Effector CD8-positive, alpha-beta T cell (primary cell): ENCODE data around the gene SMARCAL1.
"Not testable (repeated sequence)": the region's sequence is repeated elsewhere in the genome, so short reads cannot be mapped to it uniquely, and the experiment has no call there.

Experiments used
- DNase-seq: peaks from one replicate; lab custom pipeline; 2025; lab: John Stamatoyannopoulos, UW
- total RNA-seq, 4 experiments: gene quantifications; one replicate each; lab custom pipeline; 2026; lab: John Stamatoyannopoulos, UW

The SMARCAL1 gene
- total RNA-seq: 30.1 to 48.2 (median 36.1) reads per million in 4 experiments

GRCh38 chr2:216412022-216412999, at the start of gene SMARCAL1:
SMARCAL1 (plus strand) TSS chr2:216412484; CDS start chr2:216414705, 2,221 bp downstream.
- peak; percentile 96 for DNase-seq

- no peak for DNase-seq
These were observed 49.6 kb upstream of the SMARCAL1 start for GRCh38 chr2:216362730-216363129.

- DNase-seq: no peak
These were observed 49.1 kb upstream of the SMARCAL1 start for GRCh38 chr2:216363221-216363620.

GRCh38 chr2:216365518-216365917, 46.8 kb upstream of the SMARCAL1 start:
- no peak for DNase-seq

- no peak for DNase-seq
These were observed 45.4 kb upstream of the SMARCAL1 start for GRCh38 chr2:216366777-216367471.

DNA sequence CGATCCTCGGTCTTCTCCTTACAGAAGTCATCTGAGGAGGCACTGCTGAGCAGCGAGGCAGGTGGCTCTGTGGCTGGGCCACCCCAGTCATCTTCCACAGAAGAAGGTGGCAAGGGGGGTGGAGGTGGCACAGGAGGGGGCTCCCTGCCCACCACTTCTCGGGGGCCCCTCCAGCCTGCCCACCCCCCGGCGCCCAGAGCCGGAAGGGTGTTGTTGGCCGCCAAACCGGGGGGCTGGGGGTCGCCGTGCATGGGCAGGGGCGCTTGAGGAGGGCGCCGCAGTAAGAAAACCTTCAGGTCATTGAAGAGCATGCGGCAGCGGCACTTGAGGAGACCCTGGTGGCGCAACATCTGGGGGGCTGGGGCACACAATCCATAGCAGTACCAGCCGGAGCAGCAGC, 42.5 kb upstream of the SMARCAL1 start:
- no peak for DNase-seq

DNA sequence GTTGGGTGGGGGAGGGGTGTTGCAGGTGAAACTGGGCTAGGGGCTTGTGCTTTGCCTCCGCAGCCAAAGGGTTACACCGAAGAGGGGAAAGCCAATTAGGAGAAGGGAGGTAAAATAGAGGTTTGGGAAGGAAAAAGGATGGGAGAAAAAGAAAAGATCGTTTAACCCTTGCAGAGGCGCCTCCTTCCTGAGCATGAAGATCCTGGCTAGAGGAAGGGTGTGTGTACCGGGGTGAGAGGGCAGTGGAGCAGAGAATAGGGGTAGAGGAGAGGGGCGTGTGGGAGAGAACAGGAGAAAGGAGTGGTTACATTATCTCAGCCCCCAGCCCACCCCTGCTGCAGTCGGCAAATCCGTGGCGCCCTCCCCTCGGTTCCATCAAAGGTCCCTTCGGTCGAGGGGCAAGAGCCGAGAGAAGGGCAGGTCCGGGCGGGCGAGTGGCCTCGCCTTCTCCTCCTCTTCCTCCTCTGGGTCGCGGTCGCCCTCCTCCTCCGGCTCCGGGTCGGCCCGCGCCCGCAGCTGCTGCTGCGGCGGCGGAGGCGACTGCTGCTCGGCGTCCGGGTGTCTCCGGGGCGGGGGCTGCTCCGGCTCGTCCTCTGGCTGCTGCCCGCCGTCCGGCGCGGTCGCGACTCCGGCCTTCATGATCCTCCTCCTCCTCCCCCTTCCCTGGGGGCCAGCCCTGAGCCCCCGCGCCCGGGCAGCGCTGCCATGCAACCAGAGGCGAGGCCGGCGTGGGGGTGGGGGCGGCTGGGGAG, 41.1 kb upstream of the SMARCAL1 start:
- DNase-seq: no peak

DNA sequence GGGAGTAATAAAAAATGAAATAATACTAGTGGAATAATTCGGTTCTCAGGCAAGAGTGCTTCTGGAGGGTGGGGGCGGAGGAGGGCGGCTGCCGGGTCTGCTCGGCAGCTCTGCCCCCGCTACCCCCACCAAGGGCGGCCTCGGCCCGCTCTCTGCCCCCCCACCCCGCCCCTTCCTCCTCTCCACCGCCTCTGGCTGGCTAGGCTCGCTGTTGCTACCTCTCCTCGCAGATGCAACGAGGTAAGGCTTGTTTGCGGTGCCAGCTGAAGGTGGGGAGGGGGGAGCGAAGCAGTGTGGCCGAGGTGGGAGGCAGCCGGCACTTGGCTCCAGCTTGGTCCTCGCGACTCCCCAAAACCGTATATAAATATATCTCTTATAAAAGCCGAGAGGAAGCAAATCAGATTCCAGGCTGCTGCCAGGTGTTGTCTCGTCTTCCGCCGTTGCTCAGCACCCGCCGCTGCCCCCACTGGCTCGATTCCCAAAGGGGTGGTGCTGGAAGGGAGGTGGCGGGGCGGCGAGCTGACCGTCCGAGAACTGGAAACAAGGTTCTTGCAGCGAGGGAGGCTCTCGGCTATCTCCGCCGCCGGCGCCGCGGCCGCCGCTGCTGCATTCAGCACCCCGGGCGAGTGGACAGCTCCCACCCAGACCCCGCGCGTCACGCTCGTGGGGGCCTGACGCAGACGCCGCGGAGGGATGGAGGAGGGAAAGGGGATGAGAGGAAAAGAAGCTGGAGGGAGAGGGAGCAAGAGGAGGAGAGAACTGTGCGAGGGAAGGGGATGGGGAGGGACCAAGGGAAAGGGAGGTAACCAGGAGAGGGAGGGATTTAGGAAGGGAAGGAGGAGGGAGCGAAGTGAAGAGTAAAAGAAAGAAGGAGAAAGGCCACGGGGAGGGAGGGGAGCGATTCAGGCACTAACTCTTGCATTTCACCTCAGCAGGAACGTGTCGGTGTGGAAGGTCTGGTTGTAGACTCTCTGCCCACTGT, 40.3 kb upstream of the SMARCAL1 start, which contains the start of gene MARCHF4:
Gene MARCHF4, minus strand, starts transcription at position 763 of the 982 bp plus-strand sequence. CDS start 2,223 bp downstream, outside the sequence.
- DNase-seq: peak; percentile 41

DNA sequence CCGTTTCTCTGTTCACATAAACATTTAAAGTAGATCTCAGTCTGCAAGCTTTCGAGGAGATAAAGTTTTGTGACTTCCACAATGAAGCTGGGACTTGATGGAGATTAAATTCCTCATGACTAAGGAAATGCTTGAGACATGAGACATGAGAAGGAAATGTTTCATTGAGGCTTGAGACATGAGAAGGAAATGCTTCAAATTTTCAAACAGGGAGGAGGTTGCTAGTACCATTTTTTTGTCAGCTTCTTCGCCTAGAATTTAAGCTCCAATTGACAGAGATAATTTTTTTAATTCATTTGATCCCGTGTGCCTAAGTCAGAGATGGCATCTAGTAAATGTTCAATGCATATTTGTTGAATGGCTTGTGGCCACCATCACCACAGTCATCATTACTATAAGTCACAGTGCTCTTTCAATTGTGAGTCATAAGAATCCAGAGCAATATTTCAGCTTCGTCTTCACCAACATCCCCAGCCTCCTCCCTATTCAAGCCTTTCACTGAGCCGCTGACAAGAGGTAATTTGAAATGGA, 39.5 kb upstream of the SMARCAL1 start:
- no peak for DNase-seq

DNA sequence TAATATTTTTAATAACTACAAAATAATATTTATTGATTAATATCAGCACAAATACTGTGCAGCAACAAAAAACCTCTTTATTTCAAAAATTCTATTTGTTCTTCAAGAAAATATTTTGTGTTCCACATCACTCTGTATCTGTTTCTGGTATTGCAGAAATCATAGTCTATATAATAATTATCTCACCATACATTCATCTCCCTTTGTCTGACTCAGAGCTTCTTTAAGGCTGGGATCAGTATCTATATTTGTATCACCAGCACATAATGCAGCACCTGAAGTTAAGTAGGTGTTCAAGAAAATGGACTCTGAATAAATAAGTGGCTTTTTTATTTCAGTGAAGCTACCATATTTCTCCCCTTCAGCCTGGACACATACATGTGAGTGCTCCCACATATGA, 38.4 kb upstream of the SMARCAL1 start:
- DNase-seq: no peak

- DNase-seq: no peak
These were observed 37.0 kb upstream of the SMARCAL1 start for GRCh38 chr2:216375286-216375685.

DNA sequence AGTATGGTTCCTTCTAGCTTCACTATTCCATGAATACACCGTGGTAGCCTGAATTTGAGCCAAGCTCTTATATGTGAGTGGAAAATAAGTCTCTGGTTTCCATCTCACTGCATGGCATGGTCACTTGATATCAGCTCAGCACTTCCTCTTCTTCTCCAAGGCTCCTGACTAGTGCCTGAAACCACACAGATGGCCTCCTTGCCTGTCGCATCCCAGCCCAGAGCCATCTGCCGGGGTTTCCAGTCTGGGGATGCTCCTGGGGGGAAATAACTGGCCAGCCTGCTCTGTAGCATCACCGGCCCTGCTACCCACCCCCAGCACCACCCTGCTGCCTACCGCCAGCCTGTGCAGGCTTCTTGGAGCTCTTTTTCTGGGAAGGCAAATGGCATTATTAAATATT, 32.3 kb upstream of the SMARCAL1 start:
- DNase-seq: no peak

DNA sequence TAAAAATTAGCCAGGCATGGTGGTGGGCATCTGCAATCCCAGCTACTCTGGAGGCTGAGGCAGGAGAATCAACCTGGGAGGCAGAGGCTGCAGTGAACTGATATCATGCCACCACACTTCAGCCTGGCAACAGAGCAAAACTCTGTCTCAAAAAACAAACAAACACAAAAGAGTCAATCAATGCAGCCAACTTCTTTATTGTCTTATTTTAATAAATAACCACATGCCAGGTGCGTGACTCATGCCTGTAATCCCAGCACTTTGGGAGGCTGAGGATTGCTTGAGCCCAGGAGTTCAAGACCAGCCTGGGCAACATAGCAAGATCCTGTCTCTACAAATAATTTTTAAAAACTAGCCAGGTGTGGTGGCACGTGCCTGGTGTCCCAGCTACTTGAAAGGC, 27.9 kb upstream of the SMARCAL1 start:
- not testable (repeated sequence) for DNase-seq

DNA sequence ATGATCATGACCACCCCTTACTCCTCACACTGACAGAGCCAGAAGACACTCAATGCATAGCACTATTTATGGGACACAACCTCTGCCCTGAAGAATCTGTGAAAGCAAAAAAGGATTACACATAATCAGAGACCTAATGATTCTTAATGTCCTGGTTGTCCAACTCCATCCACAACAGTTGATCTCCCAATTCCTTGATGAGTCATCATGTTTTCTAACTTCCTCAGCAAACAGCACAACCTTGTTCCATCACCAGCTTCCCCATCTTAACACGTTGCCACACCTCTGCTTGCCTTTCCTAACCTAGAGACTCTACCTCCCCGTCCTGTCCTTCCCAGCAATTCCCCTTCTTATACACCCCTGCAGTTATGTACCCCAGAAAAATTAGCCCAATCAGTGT, 26.8 kb upstream of the SMARCAL1 start:
- DNase-seq: no peak

GRCh38 chr2:216387262-216387661, 25.0 kb upstream of the SMARCAL1 start:
- DNase-seq: no peak

- DNase-seq: no peak
These were observed 24.0 kb upstream of the SMARCAL1 start for GRCh38 chr2:216388046-216388884.

- DNase-seq: no peak
These were observed 22.7 kb upstream of the SMARCAL1 start for GRCh38 chr2:216389570-216389969.

GRCh38 chr2:216391401-216391800, 20.9 kb upstream of the SMARCAL1 start:
- DNase-seq: no peak

GRCh38 chr2:216392018-216392562, 20.2 kb upstream of the SMARCAL1 start:
- DNase-seq: no peak
